Omental fat pad (tissue), 4 donors: ENCODE data around the gene PTPN3. TPM values are rescaled to one million over a fixed set of nuclear protein-coding genes. Genes with fewer than 3 reads are reported as not detected.

ENCODE experiments used
- ATAC-seq: fragments of 150-250 bp; one replicate; pipeline ENCODE4 v1.9.1; 2016; ENCODE audit warnings: mild to moderate bottlenecking, moderate library complexity; ENCODE audit not compliant: low FRiP score
- DNase-seq: peaks from one replicate; pipeline ENCODE4 v3.0.0-alpha.2; 2019; ENCODE audit warnings: low spot score
- total RNA-seq, 4 donors: library from RNA; depleted of rRNA; stranded (reverse); fragments of >200 nt; gene quantifications; one replicate each; pipeline ENCODE4 v1.1.0, GENCODE V29; 2016
- TF ChIP-seq, protein P1 (sequence below), 3 donors: fragments of 450-650 bp; IDR thresholded peaks; one replicate each; pipeline ENCODE4 v1.5.1; 2016 to 2017; ENCODE audit warnings: antibody characterized with exemption in 3 of 3, mild to moderate bottlenecking in 3 of 3, moderate library complexity in 2 of 3

PTPN3 gene
- total RNA-seq, 4 donors from 2014 or later, result 4.1 to 14.6 (median 7.8) TPM

GRCh38 chr9:109418827-109419226 lies 79.3 kb downstream of the PTPN3 start:
- ATAC-seq (no peak), DNase-seq (no peak)
- TF ChIP-seq, protein P1, sequence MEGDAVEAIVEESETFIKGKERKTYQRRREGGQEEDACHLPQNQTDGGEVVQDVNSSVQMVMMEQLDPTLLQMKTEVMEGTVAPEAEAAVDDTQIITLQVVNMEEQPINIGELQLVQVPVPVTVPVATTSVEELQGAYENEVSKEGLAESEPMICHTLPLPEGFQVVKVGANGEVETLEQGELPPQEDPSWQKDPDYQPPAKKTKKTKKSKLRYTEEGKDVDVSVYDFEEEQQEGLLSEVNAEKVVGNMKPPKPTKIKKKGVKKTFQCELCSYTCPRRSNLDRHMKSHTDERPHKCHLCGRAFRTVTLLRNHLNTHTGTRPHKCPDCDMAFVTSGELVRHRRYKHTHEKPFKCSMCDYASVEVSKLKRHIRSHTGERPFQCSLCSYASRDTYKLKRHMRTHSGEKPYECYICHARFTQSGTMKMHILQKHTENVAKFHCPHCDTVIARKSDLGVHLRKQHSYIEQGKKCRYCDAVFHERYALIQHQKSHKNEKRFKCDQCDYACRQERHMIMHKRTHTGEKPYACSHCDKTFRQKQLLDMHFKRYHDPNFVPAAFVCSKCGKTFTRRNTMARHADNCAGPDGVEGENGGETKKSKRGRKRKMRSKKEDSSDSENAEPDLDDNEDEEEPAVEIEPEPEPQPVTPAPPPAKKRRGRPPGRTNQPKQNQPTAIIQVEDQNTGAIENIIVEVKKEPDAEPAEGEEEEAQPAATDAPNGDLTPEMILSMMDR (IDR thresholded peaks at IDR 0.05), result no peak

- TF ChIP-seq, protein P1 (IDR thresholded peaks at IDR 0.05), result no peak
- DNase-seq, result no peak
- no peak for ATAC-seq
These were observed 80.2 kb downstream of the PTPN3 start for GRCh38 chr9:109417585-109418544.

DNA sequence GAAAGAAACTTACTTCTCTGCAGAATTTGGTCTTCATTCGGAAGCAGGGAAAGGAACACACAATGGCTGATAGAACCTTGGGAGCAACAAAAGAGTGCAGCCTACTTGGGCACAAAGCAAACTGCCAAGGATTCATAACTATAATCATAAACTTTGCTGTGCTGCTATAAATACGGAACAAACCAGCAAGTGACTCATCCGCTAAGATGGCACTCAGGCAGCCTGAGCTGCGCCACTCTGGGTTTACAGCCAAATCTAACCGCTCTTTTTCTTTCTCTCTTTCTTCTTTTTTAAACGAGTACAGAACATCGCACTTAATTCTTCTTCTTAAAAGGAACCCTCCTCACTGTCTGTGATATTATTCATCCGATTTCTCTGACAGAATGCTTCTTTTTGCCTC lies 81.1 kb downstream of the PTPN3 start:
- no peak for DNase-seq
- ATAC-seq, result no peak
- TF ChIP-seq, protein P1 (IDR thresholded peaks at IDR 0.05), result no peak

DNA sequence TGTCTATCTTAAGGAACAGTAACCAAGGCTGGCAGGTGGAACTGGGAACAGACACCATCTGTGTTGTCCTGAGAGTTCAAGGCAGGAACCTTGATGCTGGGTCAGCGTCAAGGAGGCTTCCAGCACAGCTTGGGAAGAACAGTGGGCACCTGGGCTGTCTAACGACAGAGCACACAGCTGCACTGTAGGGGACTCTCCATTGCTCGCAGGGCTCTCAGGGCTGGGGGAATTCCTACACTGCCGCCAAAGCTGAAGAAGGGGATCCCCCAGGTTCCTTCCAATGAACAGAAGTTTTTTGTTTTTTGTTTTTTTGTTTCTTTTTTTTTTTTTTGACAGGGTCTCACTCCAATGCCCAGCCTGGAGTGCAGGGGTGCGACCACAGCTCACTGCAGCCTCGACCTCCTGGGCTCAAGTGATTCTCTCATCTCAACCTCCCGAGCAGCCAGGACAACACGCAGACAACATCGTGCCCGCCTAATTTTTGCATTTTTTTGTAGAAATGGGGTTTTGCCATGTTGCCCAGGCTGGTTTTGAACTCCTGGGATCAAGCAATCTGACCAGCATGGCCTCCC lies 81.9 kb downstream of the PTPN3 start:
- TF ChIP-seq, protein P1 (IDR thresholded peaks at IDR 0.05), result no peak
- DNase-seq (no peak), ATAC-seq (no peak)

DNA sequence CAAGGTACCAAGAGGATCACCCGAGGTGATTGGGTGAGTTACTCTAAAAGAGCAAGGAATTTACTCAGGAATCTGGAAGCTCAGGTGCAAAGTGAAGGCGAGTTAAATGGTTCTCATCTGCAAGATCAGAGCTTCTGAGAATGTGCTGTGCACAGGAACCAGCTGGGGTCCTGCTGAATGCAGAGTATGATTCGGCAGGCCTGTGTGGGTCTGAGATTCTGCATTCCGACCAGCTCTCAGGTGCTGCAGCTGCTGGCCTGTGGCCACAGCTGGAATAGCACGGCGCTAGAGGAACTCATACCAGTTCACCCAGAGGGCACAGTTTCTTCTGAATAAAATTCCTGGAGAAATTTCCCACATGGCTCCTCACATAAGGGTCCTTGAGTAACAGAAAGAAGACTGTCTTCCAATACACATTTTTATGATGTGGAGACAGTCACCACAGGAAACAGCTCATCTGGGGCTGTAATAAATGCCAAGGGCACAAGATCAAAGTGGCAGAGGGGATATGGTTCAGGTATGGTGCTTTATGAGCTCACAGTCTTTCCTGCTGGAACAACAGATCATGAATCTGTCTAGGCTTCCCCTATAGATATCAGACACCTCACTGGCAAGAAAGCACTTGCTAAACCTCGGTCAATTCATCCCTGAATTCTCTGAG lies 83.9 kb downstream of the PTPN3 start:
- ATAC-seq (no peak), DNase-seq (no peak)
- TF ChIP-seq, protein P1 (IDR thresholded peaks at IDR 0.05), result no peak

DNA sequence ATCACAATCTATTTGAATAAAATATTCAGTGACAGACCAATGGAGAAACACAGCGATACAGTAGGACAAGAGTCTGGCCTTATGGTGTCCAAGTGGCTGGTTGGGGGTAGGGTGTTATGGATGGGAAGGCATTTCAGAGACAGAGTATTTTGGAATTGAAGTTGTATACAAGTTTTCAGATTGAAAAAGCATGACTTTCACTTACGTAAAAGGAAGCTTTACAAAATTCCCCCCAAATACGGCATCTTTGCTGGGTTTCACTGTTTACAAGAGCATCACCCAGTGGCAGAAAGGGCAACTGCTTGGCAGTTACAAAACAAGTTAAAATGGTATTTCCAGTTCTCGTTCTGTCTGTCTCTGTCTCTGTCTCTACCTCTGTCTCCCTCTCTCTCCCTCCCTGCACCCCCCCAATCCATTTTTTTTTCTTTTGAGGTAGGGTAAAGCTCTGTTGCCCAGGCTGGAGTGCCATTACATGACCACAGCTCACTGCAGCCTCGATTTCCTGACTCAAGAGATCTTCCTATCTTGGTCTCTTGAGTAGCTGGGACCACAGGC lies 86.2 kb downstream of the PTPN3 start:
- TF ChIP-seq, protein P1 (IDR thresholded peaks at IDR 0.05), result no peak
- no peak for DNase-seq
- ATAC-seq, result peak; percentile 33
